HG03439 (cell line): ENCODE data around the gene KRTAP4-12.
"Not testable (repeated sequence)": the region's sequence is repeated elsewhere in the genome, so short reads cannot be mapped to it uniquely, and the experiment has no call there.

Experiments used
- ATAC-seq: cut with Tn5 transposase; IDR thresholded peaks from one replicate; pipeline ENCODE4 v1.9.1; 2021; ENCODE audit warnings: mild to moderate bottlenecking, moderate library complexity; ENCODE audit not compliant: unreplicated experiment

The KRTAP4-12 gene

GRCh38 chr17:41098042-41098441 lies 25.9 kb downstream of the KRTAP4-12 start, which contains the start of gene KRTAP4-8:
Gene KRTAP4-8 (minus strand): TSS chr17:41098142. CDS start chr17:41098084, 58 bp downstream.
- ATAC-seq, result no peak

- no peak for ATAC-seq
Observed at GRCh38 chr17:41096055-41096454, 27.9 kb downstream of the KRTAP4-12 start.

GRCh38 chr17:41088760-41089352 lies 35.1 kb downstream of the KRTAP4-12 start:
- ATAC-seq, result not testable (repeated sequence)

- ATAC-seq, result not testable (repeated sequence)
Observed at GRCh38 chr17:41084100-41084856, 39.7 kb downstream of the KRTAP4-12 start, which contains the start of gene KRTAP4-7. Gene KRTAP4-7 (plus strand): TSS chr17:41084150. CDS start chr17:41084207, 57 bp downstream.

- ATAC-seq, result not testable (repeated sequence)
Observed at GRCh38 chr17:41083427-41083826, 40.6 kb downstream of the KRTAP4-12 start.

GRCh38 chr17:41082626-41083025 lies 41.4 kb downstream of the KRTAP4-12 start:
- ATAC-seq, result no peak

- no peak for ATAC-seq
Observed at GRCh38 chr17:41076788-41077187, 47.2 kb downstream of the KRTAP4-12 start.

GRCh38 chr17:41073676-41074075 lies 50.3 kb downstream of the KRTAP4-12 start:
- no peak for ATAC-seq
